Pancreas (tissue), 10 donors: ENCODE data around the gene ADAMTS7. TPM values are rescaled to one million over a fixed set of nuclear protein-coding genes. Genes with fewer than 3 reads are reported as not detected.
A peak's percentile ranks its signal among the peaks of the same experiment; 100 is the strongest.
"Not testable (repeated sequence)": the region's sequence is repeated elsewhere in the genome, so short reads cannot be mapped to it uniquely, and the experiment has no call there.

Source experiments
- ATAC-seq, 4 donors: fragments of 200-7000 bp; cut with Tn5 transposase; one replicate each; pipeline versions ENCODE4 v1.8.0 to v1.9.1; 2020; ENCODE audit warnings: mild to moderate bottlenecking in 4 of 4, moderate library complexity in 4 of 4
- DNase-seq, 6 donors: peaks; one replicate each; pipeline ENCODE4 v3.0.0-alpha.2; 2020
- FAIRE-seq: peaks from 2 replicates; lab custom pipeline; 2012; peaks lifted over from hg19 to GRCh38; lab: Jason Lieb, UNC
- H3K27ac ChIP-seq, 4 donors: fragments of 200-600 bp; sonication (generic); 1 replicate in 3 of 4; 2 replicates in 1 of 4; pipeline versions ENCODE4 v1.5.0 to v1.8.0; 2020
- H3K27me3 ChIP-seq, 4 donors: fragments of 200-600 bp; one replicate each; pipeline ENCODE4 v1.8.0; 2021
- H3K36me3 ChIP-seq, 3 donors: fragments of 200-600 bp; sonication (generic) in 1 of 3; one replicate each; pipeline versions ENCODE4 v1.5.0 to v1.8.0; 2020 to 2021
- H3K4me1 ChIP-seq, 3 donors: fragments of 200-600 bp; one replicate each; pipeline ENCODE4 v1.8.0; 2021
- H3K4me3 ChIP-seq, 4 donors: fragments of 200-600 bp; sonication (generic) in 2 of 4; one replicate each; pipeline versions ENCODE4 v1.5.0 to v1.8.0; 2020 to 2021
- H3K9me3 ChIP-seq, 4 donors: fragments of 200-600 bp; one replicate each; pipeline ENCODE4 v1.8.0; 2021
- CTCF ChIP-seq, 4 donors: fragments of 200-600 bp; sonication (generic) in 3 of 4; IDR thresholded peaks; one replicate each; pipeline versions ENCODE4 v1.5.0 to v1.8.0; 2021; ENCODE audit warnings: antibody characterized with exemption in 4 of 4
- WGBS, 2 donors: extraction: QIAGEN DNeasy Blood & Tissue Kit; methylation state at CpG; one replicate each; pipeline ENCODE4 v1.1.7; 2013; 5-methylcytosine and 5-hydroxymethylcytosine counted together
- intact Hi-C, 3 donors: fragments of 100-400 bp; cut with DNase I; formaldehyde crosslinking; loops; one replicate each; pipeline versions ENCODE4 v1.11.1 to v1.14.2; 2022
- polyA plus RNA-seq, 2 donors: library from polyadenylated mRNA; stranded (reverse); fragments of 200-250 nt; gene quantifications; one replicate each; pipeline ENCODE4 v1.2.3, GENCODE V29; 2013
- total RNA-seq, 6 donors: library from RNA; stranded (reverse); fragmentation: NEBNext Ultra II Directional in 4 of 6; extraction: Animal tissue kit (Norgen Biotek cat#: 25700) in 4 of 6; gene quantifications; one replicate each; pipeline versions ENCODE4 v1.2.1 to v1.2.4, GENCODE V29; 2021 to 2023
- donor health status: healthy with polysubstance abuse.
- donor health status: DM: no; HTN: no; CAD: no; lungs with moderate emphysema.
- donor health status: DM: no; HTN: no; CAD: no.
- donor health status: control.
- donor health status: control.
- donor health status: Bipolar disorder and iron deficiency.
- donor health status: DM: yes; HTN: yes; CAD: no.
- donor health status: DM: no; HTN: no; CAD: no.
- donor health status: DM: no; HTN: no; CAD: no.
- donor health status: DM: yes; HTN: yes; CAD: no.

Gene ADAMTS7
- total and polyA plus RNA-seq, 8 donors: 0.20 to 1.4 (median 0.69) TPM

GRCh38 chr15:78768531-78769408, 42.5 kb downstream of the ADAMTS7 start:
- WGBS, 2 donors: 79 to 82% methylated on average over 17 to 18 of the region's 18 CpGs
- DNase-seq: peak in 1 of 6 donors; percentile 37
- no peak for ATAC-seq
- no peak for TF ChIP-seq CTCF (IDR thresholded peaks at IDR 0.05)
- intact Hi-C loops: no loop called here
- no peaks in the 10 kb centered on the region for H3K4me1 ChIP-seq
- no peaks in the 10 kb centered on the region for H3K36me3 ChIP-seq
- FAIRE-seq: no peak
- no peaks in the 10 kb centered on the region for H3K9me3 ChIP-seq
- no peak overlapping the region for H3K4me3 ChIP-seq
- H3K27me3 ChIP-seq: no peaks in the 10 kb centered on the region
- no peak overlapping the region for H3K27ac ChIP-seq

DNA sequence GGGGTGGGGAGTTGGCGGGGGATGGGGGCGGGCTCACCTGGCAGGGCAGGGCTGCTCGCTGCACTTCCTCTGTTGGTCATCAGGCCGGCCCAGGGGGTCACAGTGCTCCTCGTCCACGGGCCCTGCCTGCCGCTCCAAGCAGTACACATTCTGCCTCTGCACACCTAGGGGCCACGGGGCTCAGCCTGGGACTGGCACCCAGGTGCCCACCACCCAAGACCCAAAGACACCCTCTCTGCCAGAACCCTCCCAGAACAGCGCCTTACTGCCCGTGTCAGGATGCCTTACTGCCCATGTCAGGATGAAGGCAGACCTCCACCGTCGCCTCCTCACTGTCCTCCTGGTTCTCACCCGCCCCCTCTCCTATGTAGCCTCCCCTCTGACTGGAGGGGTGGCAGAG, 43.2 kb downstream of the ADAMTS7 start:
- no peak for ATAC-seq
- H3K27me3 ChIP-seq: no peaks in the 10 kb centered on the region
- H3K36me3 ChIP-seq: no peaks in the 10 kb centered on the region
- TF ChIP-seq CTCF (IDR thresholded peaks at IDR 0.05): no peak
- no peak overlapping the region for H3K27ac ChIP-seq
- H3K4me1 ChIP-seq: no peaks in the 10 kb centered on the region
- peak in 2 of 6 donors; percentile 44 to 55 for DNase-seq
- no peak for FAIRE-seq
- WGBS, 2 donors: 68 to 78% methylated on average over 8 to 13 of the region's 13 CpGs
- intact Hi-C loops: no loop called here
- H3K9me3 ChIP-seq: no peaks in the 10 kb centered on the region
- H3K4me3 ChIP-seq: no peak overlapping the region

GRCh38 chr15:78767331-78767951, 43.8 kb downstream of the ADAMTS7 start:
- no peaks in the 10 kb centered on the region for H3K36me3 ChIP-seq
- H3K9me3 ChIP-seq: no peaks in the 10 kb centered on the region
- intact Hi-C loops: no loop called here
- no peak overlapping the region for H3K27ac ChIP-seq
- no peak for TF ChIP-seq CTCF (IDR thresholded peaks at IDR 0.05)
- WGBS, 2 donors: 85 to 91% methylated on average over 13 to 16 of the region's 16 CpGs
- H3K4me1 ChIP-seq: no peaks in the 10 kb centered on the region
- no peaks in the 10 kb centered on the region for H3K27me3 ChIP-seq
- ATAC-seq: no peak
- peak in 3 of 6 donors; percentile 19 to 66 (median 50) for DNase-seq
- no peak overlapping the region for H3K4me3 ChIP-seq
- no peak for FAIRE-seq

GRCh38 chr15:78766641-78767071, 44.6 kb downstream of the ADAMTS7 start:
- H3K36me3 ChIP-seq, FAIRE-seq, H3K4me1 ChIP-seq, H3K27me3 ChIP-seq, H3K27ac ChIP-seq, H3K4me3 ChIP-seq, intact Hi-C loops, ATAC-seq, H3K9me3 ChIP-seq: not testable (repeated sequence)
- 92 to 94% methylated on average over 20 to 21 of the region's 21 CpGs for WGBS, 2 donors
- peak in 4 of 6 donors; percentile 5 to 39 (median 20) for DNase-seq

- Histone ChIP-seq H3K4me3 (no peak overlapping the region), H3K27ac (no peak overlapping the region), H3K4me1 (no peaks in the 10 kb centered on the region), H3K9me3 (no peaks in the 10 kb centered on the region), H3K27me3 (no peaks in the 10 kb centered on the region), H3K36me3 (no peaks in the 10 kb centered on the region)
- intact Hi-C loops: no loop called here
- no peak for FAIRE-seq
- 88 to 91% methylated on average over 6 of the region's 6 CpGs for WGBS, 2 donors
- peak in 3 of 6 donors; percentile 11 to 47 (median 46) for DNase-seq
- TF ChIP-seq CTCF (IDR thresholded peaks at IDR 0.05): no peak
- no peak for ATAC-seq
Measured at GRCh38 chr15:78766041-78766440, 45.2 kb downstream of the ADAMTS7 start.

DNA sequence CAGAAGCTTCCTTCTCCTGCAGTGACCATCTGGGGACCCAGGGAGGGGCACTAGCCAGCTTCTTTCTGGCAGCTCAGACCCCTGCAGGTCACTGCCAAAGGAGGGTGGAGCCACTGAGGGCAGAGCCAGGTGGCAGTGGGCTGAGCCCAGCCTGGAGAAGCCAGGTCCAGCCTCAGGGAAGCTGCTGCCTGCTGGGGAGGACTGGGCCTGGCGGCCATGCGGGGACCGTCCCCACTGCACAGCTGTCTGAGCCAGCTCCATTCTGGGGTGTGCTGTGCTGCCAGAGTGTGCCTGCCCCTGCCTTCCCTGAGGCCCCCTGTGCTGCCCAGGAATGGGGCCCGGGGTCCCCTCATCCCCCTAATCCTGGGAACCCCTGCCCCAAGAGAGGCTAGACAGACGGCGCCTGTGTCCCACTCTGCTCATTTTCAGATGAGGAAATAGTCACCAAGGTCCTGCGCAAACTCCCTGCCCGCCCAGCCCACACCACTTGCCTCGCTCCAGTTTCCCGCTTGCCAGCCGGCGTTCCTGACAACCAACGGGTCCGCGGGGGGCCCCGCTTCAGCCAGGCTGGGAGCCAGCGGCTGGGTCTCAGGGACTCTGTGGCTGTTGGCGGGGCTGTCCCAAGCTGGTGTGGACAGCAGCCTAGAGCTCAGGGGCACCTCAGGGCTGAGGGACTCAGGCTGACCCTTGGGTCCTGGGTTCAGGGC, 46.0 kb downstream of the ADAMTS7 start:
- H3K4me1 ChIP-seq, FAIRE-seq, H3K4me3 ChIP-seq, ATAC-seq, H3K27me3 ChIP-seq, H3K27ac ChIP-seq, intact Hi-C loops, H3K36me3 ChIP-seq, H3K9me3 ChIP-seq: not testable (repeated sequence)
- WGBS, 2 donors: 81 to 87% methylated on average over 17 to 18 of the region's 18 CpGs
- DNase-seq: peak in 3 of 6 donors; percentile 15 to 50 (median 39)

- H3K27ac ChIP-seq, H3K27me3 ChIP-seq, H3K9me3 ChIP-seq, intact Hi-C loops, H3K4me1 ChIP-seq, FAIRE-seq, H3K36me3 ChIP-seq, ATAC-seq, H3K4me3 ChIP-seq: not testable (repeated sequence)
- 88% methylated on average over 23 to 28 of the region's 28 CpGs for WGBS, 2 donors
- peak in 2 of 6 donors; percentile 34 to 43 for DNase-seq
Measured at GRCh38 chr15:78764340-78765153, 46.7 kb downstream of the ADAMTS7 start.
